Measurements from ENCODE around the gene COX7C. TPM values are rescaled to one million over a fixed set of nuclear protein-coding genes. Genes with fewer than 3 reads are reported as not detected.

COX7C gene
- total and polyA plus RNA-seq, 4 donors: 237 to 1,009 (median 482) TPM

DNA sequence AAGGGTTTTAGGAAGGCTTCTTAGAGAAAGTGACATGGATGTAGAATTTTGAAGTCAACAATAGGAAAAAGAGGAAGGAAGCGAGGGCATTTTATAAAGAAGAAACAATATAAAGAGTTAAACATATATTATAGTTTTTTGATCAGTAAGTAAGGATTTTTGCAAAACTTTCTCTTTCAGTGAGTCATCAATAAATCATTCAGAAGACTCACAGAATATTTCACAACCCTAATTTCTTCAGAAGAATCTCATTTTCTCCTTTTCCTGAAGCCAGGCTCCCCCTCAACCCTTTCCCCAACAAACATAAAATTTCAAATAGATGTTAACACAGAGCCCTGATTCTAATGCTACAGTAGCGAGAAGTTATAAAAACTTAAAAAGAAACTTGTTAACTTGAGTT, 4.3 kb upstream of the COX7C start:
- Histone ChIP-seq H3K27ac (ENCODE audit: low read depth in 1 of 2, low read length in 1 of 2) (no peak overlapping the region), H3K27me3 (ENCODE audit: control insufficient read depth in 3 of 3, insufficient read depth in 3 of 3, low read length in 2 of 3) (no peaks in the 10 kb centered on the region), H3K9me3 (ENCODE audit: control insufficient read depth in 4 of 4, insufficient read depth in 3 of 4, low read length in 3 of 4) (peaks cover 0 to 4% (median 0%) of the 10 kb centered on the region in 4 donors), H3K4me1 (ENCODE audit: control insufficient read depth in 5 of 5, insufficient read depth in 5 of 5, low read length in 5 of 5) (no peaks in the 10 kb centered on the region), H3K4me3 (no peak overlapping the region), H3K9ac (ENCODE audit: insufficient read depth in 1 of 2, low read length in 2 of 2) (no peak overlapping the region), H3K36me3 (ENCODE audit: control insufficient read depth in 4 of 4, insufficient read depth in 4 of 4, low read length in 4 of 4) (no peaks in the 10 kb centered on the region)
- WGBS, 2 donors: 87 to 88% methylated on average over 2 of the region's 2 CpGs
- DNase-seq (no peak), ATAC-seq (ENCODE audit: insufficient read depth, low FRiP score) (no peak)
- TF ChIP-seq, protein P1, sequence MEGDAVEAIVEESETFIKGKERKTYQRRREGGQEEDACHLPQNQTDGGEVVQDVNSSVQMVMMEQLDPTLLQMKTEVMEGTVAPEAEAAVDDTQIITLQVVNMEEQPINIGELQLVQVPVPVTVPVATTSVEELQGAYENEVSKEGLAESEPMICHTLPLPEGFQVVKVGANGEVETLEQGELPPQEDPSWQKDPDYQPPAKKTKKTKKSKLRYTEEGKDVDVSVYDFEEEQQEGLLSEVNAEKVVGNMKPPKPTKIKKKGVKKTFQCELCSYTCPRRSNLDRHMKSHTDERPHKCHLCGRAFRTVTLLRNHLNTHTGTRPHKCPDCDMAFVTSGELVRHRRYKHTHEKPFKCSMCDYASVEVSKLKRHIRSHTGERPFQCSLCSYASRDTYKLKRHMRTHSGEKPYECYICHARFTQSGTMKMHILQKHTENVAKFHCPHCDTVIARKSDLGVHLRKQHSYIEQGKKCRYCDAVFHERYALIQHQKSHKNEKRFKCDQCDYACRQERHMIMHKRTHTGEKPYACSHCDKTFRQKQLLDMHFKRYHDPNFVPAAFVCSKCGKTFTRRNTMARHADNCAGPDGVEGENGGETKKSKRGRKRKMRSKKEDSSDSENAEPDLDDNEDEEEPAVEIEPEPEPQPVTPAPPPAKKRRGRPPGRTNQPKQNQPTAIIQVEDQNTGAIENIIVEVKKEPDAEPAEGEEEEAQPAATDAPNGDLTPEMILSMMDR (IDR thresholded peaks at IDR 0.05; ENCODE audit: control extremely low read depth, extremely low read depth): no peak

DNA sequence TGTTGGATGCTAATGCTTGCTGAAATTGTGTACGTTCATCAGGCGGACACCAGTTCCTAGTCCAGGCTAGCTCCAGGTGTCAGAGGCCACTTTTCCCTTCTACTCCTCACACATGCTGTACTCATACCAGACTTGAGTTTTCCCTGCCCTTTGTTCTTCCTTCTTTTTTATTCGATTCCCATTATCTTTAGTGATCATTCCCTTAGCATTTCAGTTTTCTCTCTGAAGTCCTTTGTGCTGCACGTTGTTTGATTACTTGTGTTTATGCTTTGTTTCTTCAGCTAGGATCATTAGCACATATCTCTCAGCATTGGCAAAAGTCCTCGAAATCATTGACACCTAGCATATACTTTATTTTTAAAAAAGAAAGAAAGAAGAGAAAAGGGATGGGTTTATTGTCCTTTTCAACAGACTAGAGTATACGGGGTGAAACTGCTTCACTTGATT, 409 bp upstream of the COX7C start:
- Histone ChIP-seq H3K36me3 (ENCODE audit: control insufficient read depth in 4 of 4, insufficient read depth in 4 of 4, low read length in 4 of 4) (peaks cover 4 to 9% (median 9%) of the 10 kb centered on the region in 4 donors), H3K4me1 (ENCODE audit: control insufficient read depth in 5 of 5, insufficient read depth in 5 of 5, low read length in 5 of 5) (peaks cover 0 to 7% (median 3%) of the 10 kb centered on the region in 5 donors), H3K27me3 (ENCODE audit: control insufficient read depth in 3 of 3, insufficient read depth in 3 of 3, low read length in 2 of 3) (no peaks in the 10 kb centered on the region), H3K9me3 (ENCODE audit: control insufficient read depth in 4 of 4, insufficient read depth in 3 of 4, low read length in 3 of 4) (peaks cover 0 to 4% (median 0%) of the 10 kb centered on the region in 4 donors), H3K9ac (ENCODE audit: insufficient read depth in 1 of 2, low read length in 2 of 2) (no peak overlapping the region), H3K27ac (ENCODE audit: low read depth in 1 of 2, low read length in 1 of 2) (no peak overlapping the region), H3K4me3 (no peak overlapping the region)
- WGBS, 2 donors: 70 to 72% methylated on average over 6 of the region's 6 CpGs
- DNase-seq (no peak), ATAC-seq (ENCODE audit: insufficient read depth, low FRiP score) (no peak)
- TF ChIP-seq, protein P1 (IDR thresholded peaks at IDR 0.05; ENCODE audit: control extremely low read depth, extremely low read depth): no peak

DNA sequence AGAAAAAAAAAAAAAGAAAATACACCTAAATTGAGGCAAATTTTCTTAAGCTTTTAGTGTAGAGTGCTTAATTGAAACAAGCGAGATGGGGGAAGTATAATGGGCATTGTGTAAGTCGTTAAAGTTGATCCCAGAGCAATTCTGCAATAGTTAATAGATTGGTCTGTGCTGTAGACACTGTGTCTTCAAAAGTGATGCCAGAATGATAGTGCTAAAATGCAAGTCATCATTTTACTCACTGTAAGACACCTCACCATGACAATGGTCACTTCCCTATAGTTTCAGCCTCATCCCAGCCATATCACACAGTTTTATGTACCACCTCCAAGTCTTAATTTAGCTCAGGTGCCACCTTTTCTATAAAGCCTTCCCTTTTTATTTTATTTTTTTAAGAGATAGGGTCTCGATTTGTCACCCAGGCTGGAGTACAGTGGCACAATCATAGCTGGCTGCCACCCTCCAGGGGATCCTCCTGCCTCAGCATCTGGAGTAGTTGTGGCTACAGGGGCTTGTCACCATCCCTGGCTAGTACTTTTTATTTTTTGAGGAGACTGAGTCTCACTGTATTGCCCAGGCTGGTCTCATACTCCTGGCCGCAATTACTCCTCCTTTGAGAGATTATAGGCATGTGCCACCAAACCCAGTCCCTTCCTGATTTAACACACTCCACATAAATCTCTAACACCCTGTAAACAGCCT, 6.2 kb downstream of the COX7C start:
- ATAC-seq (ENCODE audit: insufficient read depth, low FRiP score): no peak
- H3K9ac ChIP-seq (ENCODE audit: insufficient read depth in 1 of 2, low read length in 2 of 2): no peak overlapping the region
- H3K4me1 ChIP-seq (ENCODE audit: control insufficient read depth in 5 of 5, insufficient read depth in 5 of 5, low read length in 5 of 5): peaks cover 0 to 6% (median 0%) of the 10 kb centered on the region in 5 donors
- DNase-seq: no peak
- TF ChIP-seq, protein P1 (IDR thresholded peaks at IDR 0.05; ENCODE audit: control extremely low read depth, extremely low read depth): no peak
- H3K27ac ChIP-seq (ENCODE audit: low read depth in 1 of 2, low read length in 1 of 2): no peak overlapping the region
- no peak overlapping the region for H3K4me3 ChIP-seq
- WGBS, 2 donors: 79 to 83% methylated on average over 4 of the region's 4 CpGs
- peaks cover 4 to 11% (median 9%) of the 10 kb centered on the region in 4 donors for H3K36me3 ChIP-seq (ENCODE audit: control insufficient read depth in 4 of 4, insufficient read depth in 4 of 4, low read length in 4 of 4)
- no peaks in the 10 kb centered on the region for H3K27me3 ChIP-seq (ENCODE audit: control insufficient read depth in 3 of 3, insufficient read depth in 3 of 3, low read length in 2 of 3)
- H3K9me3 ChIP-seq (ENCODE audit: control insufficient read depth in 4 of 4, insufficient read depth in 3 of 4, low read length in 3 of 4): no peaks in the 10 kb centered on the region

All from lung (tissue), 12 donors.